Neuronal stem cell (in vitro differentiated cells): ENCODE measurements around the gene HNRNPU.

Experiments used
- DNase-seq: peaks from one replicate; pipeline ENCODE4 v3.0.0-alpha.2; 2013; ENCODE audit warnings: low spot score
- H2AFZ ChIP-seq: one replicate; pipeline ENCODE4 v1.6.1; 2013; ENCODE audit warnings: mild to moderate bottlenecking, low read length, inconsistent platforms
- H2AK5ac ChIP-seq: 2 replicates; pipeline ENCODE4 v1.6.1; 2013; ENCODE audit warnings: low read depth, mild to moderate bottlenecking, inconsistent platforms, low read length, moderate library complexity, mixed read lengths
- H2BK120ac ChIP-seq: 2 replicates; pipeline ENCODE4 v1.6.1; 2013; ENCODE audit warnings: low read depth, mild to moderate bottlenecking, inconsistent platforms, low read length, moderate library complexity, mixed read lengths
- H2BK12ac ChIP-seq: one replicate; pipeline ENCODE4 v1.6.1; 2013; ENCODE audit warnings: low read length, inconsistent platforms
- H2BK15ac ChIP-seq: 2 replicates; pipeline ENCODE4 v1.6.1; 2013; ENCODE audit warnings: mild to moderate bottlenecking, low read length, inconsistent platforms, mixed read lengths
- H2BK5ac ChIP-seq: one replicate; pipeline ENCODE4 v1.6.1; 2013; ENCODE audit warnings: inconsistent platforms, mild to moderate bottlenecking, low read length, moderate library complexity
- H3K14ac ChIP-seq: one replicate; pipeline ENCODE4 v1.6.1; 2013; ENCODE audit warnings: low read length, inconsistent platforms
- H3K18ac ChIP-seq: 2 replicates; pipeline ENCODE4 v1.6.1; 2013; ENCODE audit warnings: low read length, inconsistent platforms
- H3K23ac ChIP-seq: 2 replicates; pipeline ENCODE4 v1.6.1; 2013; ENCODE audit warnings: low read depth, mild to moderate bottlenecking, mixed read lengths, low read length, inconsistent platforms; ENCODE audit not compliant: poor library complexity
- H3K27ac ChIP-seq: replicated peaks from 3 replicates; pipeline ENCODE4 v1.5.1; 2013; ENCODE audit warnings: low read length, inconsistent platforms
- H3K27me3 ChIP-seq, 3 experiments: 2 replicates each; pipeline ENCODE4 v1.6.1; 2013; ENCODE audit warnings: low read length in 3 of 3, mild to moderate bottlenecking in 2 of 3, inconsistent platforms in 1 of 3, low read depth in 1 of 3, mixed read lengths in 1 of 3, moderate library complexity in 1 of 3; ENCODE audit not compliant: control insufficient read depth in 3 of 3, insufficient read depth in 3 of 3
- H3K36me3 ChIP-seq, 2 donors: replicated peaks in 1 of 2; 2 replicates each; pipeline ENCODE4 v1.6.1; 2013; ENCODE audit warnings: low read length in 2 of 2; ENCODE audit not compliant: control insufficient read depth in 2 of 2, insufficient read depth in 2 of 2
- H3K4ac ChIP-seq: 2 replicates; pipeline ENCODE4 v1.6.1; 2013; ENCODE audit warnings: inconsistent platforms, mild to moderate bottlenecking, low read length, moderate library complexity
- H3K4me1 ChIP-seq, 2 donors: 1 replicate in 1 of 2; 2 replicates in 1 of 2; pipeline ENCODE4 v1.6.1; 2013; ENCODE audit warnings: low read length in 2 of 2, low read depth in 1 of 2; ENCODE audit not compliant: control insufficient read depth in 2 of 2, insufficient read depth in 1 of 2
- H3K4me2 ChIP-seq: one replicate; pipeline ENCODE4 v1.6.1; 2013; ENCODE audit warnings: mild to moderate bottlenecking, low read length, inconsistent platforms; ENCODE audit not compliant: insufficient read depth, poor library complexity, severe bottlenecking
- H3K4me3 ChIP-seq, 2 donors: 2 replicates each; pipeline ENCODE4 v1.5.1; 2013; ENCODE audit warnings: low read length in 2 of 2, mild to moderate bottlenecking in 2 of 2, inconsistent platforms in 1 of 2, moderate library complexity in 1 of 2
- H3K79me1 ChIP-seq: one replicate; pipeline ENCODE4 v1.6.1; 2013; ENCODE audit warnings: low read depth, mild to moderate bottlenecking, inconsistent platforms, low read length, moderate library complexity
- H3K9ac ChIP-seq: one replicate; pipeline ENCODE4 v1.6.1; 2013; ENCODE audit warnings: mild to moderate bottlenecking, low read depth, low read length, inconsistent platforms; ENCODE audit not compliant: poor library complexity
- H3K9me3 ChIP-seq, 2 donors: replicated peaks in 1 of 2; 2 replicates each; pipeline versions ENCODE3 to v1.6.1; 2013; ENCODE audit warnings: low read length in 2 of 2, mild to moderate bottlenecking in 2 of 2, inconsistent platforms in 1 of 2, low read depth in 1 of 2, mixed read lengths in 1 of 2, moderate library complexity in 1 of 2; ENCODE audit not compliant: control insufficient read depth in 2 of 2, insufficient read depth in 1 of 2
- H4K8ac ChIP-seq: one replicate; pipeline ENCODE4 v1.6.1; 2013; ENCODE audit warnings: low read depth, mild to moderate bottlenecking, inconsistent platforms, low read length, moderate library complexity
- H4K91ac ChIP-seq: one replicate; pipeline ENCODE4 v1.6.1; 2013; ENCODE audit warnings: low read length, low read depth, mild to moderate bottlenecking, inconsistent platforms; ENCODE audit not compliant: poor library complexity
- WGBS, 2 donors: extraction: QIAGEN DNeasy Blood & Tissue Kit; methylation state at CpG; one replicate each; pipeline ENCODE4 v1.1.7; 2013; ENCODE audit warnings: missing lambda C conversion rate in 2 of 2, mixed read lengths in 1 of 2; ENCODE audit not compliant: insufficient read length in 2 of 2, insufficient replicate concordance in 1 of 2; ENCODE audit errors: extremely low coverage in 2 of 2; 5-methylcytosine and 5-hydroxymethylcytosine counted together

Gene HNRNPU

DNA sequence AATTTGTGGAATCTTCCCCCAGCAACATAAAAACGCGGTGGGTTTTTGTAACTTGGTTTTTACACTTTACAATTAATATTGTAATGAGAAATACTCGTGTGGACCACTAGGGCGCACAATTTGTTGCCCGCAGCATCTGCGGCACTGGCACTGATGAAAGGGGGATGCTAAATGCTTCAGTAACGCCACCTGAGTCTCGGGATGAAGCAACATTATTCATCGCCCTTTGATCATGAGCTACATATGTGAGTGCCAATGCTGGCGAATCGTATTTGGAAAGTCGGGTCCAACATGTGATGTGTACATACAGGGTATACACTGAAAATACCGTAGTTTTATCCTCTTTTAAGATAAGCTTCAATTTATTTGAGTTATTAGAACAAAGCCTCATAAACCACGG lies 63.1 kb downstream of the HNRNPU start:
- Histone ChIP-seq H3K4me1 (no peaks in the 10 kb centered on the region), H2AFZ (no peak overlapping the region), H3K4me2 (no peak overlapping the region), H3K79me1 (no peaks in the 10 kb centered on the region), H2AK5ac (no peak overlapping the region), H2BK15ac (no peak overlapping the region), H3K27ac (no peak overlapping the region), H2BK120ac (no peak overlapping the region), H2BK12ac (no peak overlapping the region), H3K27me3 (no peaks in the 10 kb centered on the region), H3K36me3 (no peaks in the 10 kb centered on the region), H3K23ac (no peak overlapping the region), H3K4me3 (no peak overlapping the region), H3K4ac (no peak overlapping the region), H4K8ac (no peak overlapping the region), H2BK5ac (no peak overlapping the region), H3K18ac (no peak overlapping the region), H3K9me3 (no peaks in the 10 kb centered on the region), H3K14ac (no peak overlapping the region), H3K9ac (no peak overlapping the region), H4K91ac (no peak overlapping the region)
- DNase-seq: no peak
- WGBS, 2 donors: no CpG with 5 or more reads among the region's 14 CpGs

DNA sequence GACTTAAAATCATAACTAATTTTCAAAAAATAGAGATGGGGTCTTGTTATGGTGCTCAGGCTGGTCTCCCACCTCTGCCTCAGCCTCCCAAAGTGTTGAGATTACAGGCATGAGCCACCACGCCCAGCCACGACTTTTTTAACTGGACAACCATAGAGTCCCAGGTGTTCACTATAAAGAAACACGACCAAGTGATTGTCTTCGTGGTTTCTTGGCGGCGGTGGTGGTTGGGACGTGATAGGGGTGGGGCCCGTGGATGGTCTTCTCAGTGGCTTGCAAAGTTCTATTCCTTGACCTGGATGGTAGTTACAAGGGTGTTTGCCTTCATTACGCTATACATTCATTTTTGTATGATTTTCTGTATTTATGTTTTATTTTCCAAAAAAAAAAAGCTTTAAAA lies 63.5 kb downstream of the HNRNPU start:
- Histone ChIP-seq H3K79me1 (no peaks in the 10 kb centered on the region), H2BK15ac (no peak overlapping the region), H3K4me3 (no peak overlapping the region), H2BK120ac (no peak overlapping the region), H3K4me2 (no peak overlapping the region), H2BK5ac (no peak overlapping the region), H3K27me3 (no peaks in the 10 kb centered on the region), H3K9ac (no peak overlapping the region), H3K18ac (no peak overlapping the region), H2AFZ (no peak overlapping the region), H3K4ac (no peak overlapping the region), H3K23ac (no peak overlapping the region), H3K14ac (no peak overlapping the region), H3K4me1 (no peaks in the 10 kb centered on the region), H2AK5ac (no peak overlapping the region), H4K8ac (no peak overlapping the region), H2BK12ac (no peak overlapping the region), H3K27ac (no peak overlapping the region), H3K9me3 (no peaks in the 10 kb centered on the region), H4K91ac (no peak overlapping the region), H3K36me3 (no peaks in the 10 kb centered on the region)
- DNase-seq: no peak
- WGBS, 2 donors: no CpG with 5 or more reads among the region's 9 CpGs
